SU-DHL-6 (cell line): ENCODE measurements around the gene RNF186.

Experiments used
- H2AFZ ChIP-seq: fragments of 200-600 bp; sonication (generic); 2 replicates; pipeline ENCODE4 v1.6.1; 2014; ENCODE audit warnings: low read depth, mild to moderate bottlenecking, moderate library complexity, mixed read lengths, antibody characterized with exemption, low read length; ENCODE audit not compliant: severe bottlenecking
- H3F3A ChIP-seq: fragments of 200-600 bp; shearing (Covaris generic); 2 replicates; pipeline ENCODE4 v1.6.0; 2016; ENCODE audit warnings: antibody characterized with exemption, mild to moderate bottlenecking; ENCODE audit not compliant: insufficient read depth
- H3K27ac ChIP-seq: fragments of 200-600 bp; sonication (generic); 2 replicates; pipeline ENCODE4 v1.5.1; 2016; ENCODE audit warnings: low read depth, mild to moderate bottlenecking, low read length, moderate library complexity, mixed read lengths
- H3K27me3 ChIP-seq: fragments of 200-600 bp; sonication (generic), shearing (Covaris generic); 2 replicates; pipeline ENCODE4 v1.6.0; 2014; ENCODE audit warnings: mild to moderate bottlenecking, low read length
- H3K36me3 ChIP-seq: fragments of 200-600 bp; sonication (generic); 2 replicates; pipeline ENCODE4 v1.6.1; 2014; ENCODE audit warnings: mild to moderate bottlenecking, low read length, mixed read lengths
- H3K4me2 ChIP-seq: fragments of 300-600, 200-600 bp; shearing (Covaris generic), sonication (generic); 2 replicates; pipeline ENCODE4 v1.6.0; 2014; ENCODE audit warnings: low read length, low read depth, mild to moderate bottlenecking; ENCODE audit not compliant: poor library complexity, severe bottlenecking
- H3K4me3 ChIP-seq: fragments of 200-600 bp; sonication (generic); 2 replicates; pipeline ENCODE4 v1.5.1; 2014; ENCODE audit warnings: antibody characterized with exemption, low read length, mild to moderate bottlenecking, mixed read lengths; ENCODE audit not compliant: insufficient read depth, poor library complexity, severe bottlenecking
- H3K79me2 ChIP-seq: fragments of 200-600 bp; sonication (generic); 2 replicates; pipeline ENCODE4 v1.6.1; 2014; ENCODE audit warnings: mild to moderate bottlenecking, low read length, moderate library complexity; ENCODE audit not compliant: insufficient read depth
- H3K9ac ChIP-seq: fragments of 200-600 bp; sonication (generic); 2 replicates; pipeline ENCODE4 v1.7.0; 2014; ENCODE audit warnings: mild to moderate bottlenecking, low read length
- H3K9me2 ChIP-seq: fragments of 200-600 bp; sonication (generic); replicated peaks from 2 replicates; pipeline ENCODE4 v1.6.1; 2014; ENCODE audit warnings: low read length; ENCODE audit not compliant: insufficient read depth
- H3K9me3 ChIP-seq: fragments of 200-600 bp; sonication (generic); 2 replicates; pipeline ENCODE4 v1.6.1; 2014; ENCODE audit warnings: low read length, mixed read lengths; ENCODE audit not compliant: insufficient read depth
- H4K20me1 ChIP-seq: fragments of 200-600 bp; sonication (generic); 2 replicates; pipeline ENCODE4 v1.6.1; 2014; ENCODE audit warnings: low read depth, mild to moderate bottlenecking, antibody characterized with exemption, low read length, moderate library complexity, mixed read lengths
- CTCF ChIP-seq: fragments of 200-600 bp; sonication (generic); IDR thresholded peaks from one replicate; pipeline ENCODE4 v1.5.1; 2017; ENCODE audit warnings: antibody characterized with exemption, mild to moderate bottlenecking, low read length, moderate library complexity; ENCODE audit not compliant: insufficient read depth, poor library complexity, severe bottlenecking
- EZH2phosphoT487 ChIP-seq: fragments of 200-600 bp; sonication (generic), shearing (Covaris generic); conservative IDR thresholded peaks from 2 replicates; pipeline ENCODE4 v1.6.1; 2018; ENCODE audit warnings: mild to moderate bottlenecking, antibody characterized with exemption, low read length, moderate library complexity, mixed read lengths

RNF186 gene

GRCh38 chr1:19775317-19775716, 39.8 kb downstream of the RNF186 start:
- Histone ChIP-seq H4K20me1 (no peaks in the 10 kb centered on the region), H3K36me3 (no peaks in the 10 kb centered on the region), H3K79me2 (no peaks in the 10 kb centered on the region), H3K9ac (no peak overlapping the region), H3K27me3 (no peaks in the 10 kb centered on the region), H3K4me3 (no peak overlapping the region), H2AFZ (no peak overlapping the region), H3K9me2 (no peaks in the 10 kb centered on the region), H3F3A (no peaks in the 10 kb centered on the region), H3K27ac (no peak overlapping the region), H3K4me2 (no peak overlapping the region), H3K9me3 (no peaks in the 10 kb centered on the region)
- TF ChIP-seq CTCF (no peak), EZH2phosphoT487 (no peak)

- no peaks in the 10 kb centered on the region for H3K9me2 ChIP-seq
- no peak overlapping the region for H3K9ac ChIP-seq
- H4K20me1 ChIP-seq, result no peaks in the 10 kb centered on the region
- H2AFZ ChIP-seq, result no peak overlapping the region
- H3K36me3 ChIP-seq, result no peaks in the 10 kb centered on the region
- TF ChIP-seq CTCF (no peak), EZH2phosphoT487 (no peak)
- no peak overlapping the region for H3K4me3 ChIP-seq
- no peak overlapping the region for H3K27ac ChIP-seq
- H3K9me3 ChIP-seq, result no peaks in the 10 kb centered on the region
- H3K27me3 ChIP-seq, result no peaks in the 10 kb centered on the region
- H3K4me2 ChIP-seq, result no peak overlapping the region
- no peaks in the 10 kb centered on the region for H3K79me2 ChIP-seq
- H3F3A ChIP-seq, result no peaks in the 10 kb centered on the region
Observed at GRCh38 chr1:19774180-19774785, 40.8 kb downstream of the RNF186 start.

- Histone ChIP-seq H3K27ac (no peak overlapping the region), H3K79me2 (no peaks in the 10 kb centered on the region), H3K9me2 (no peaks in the 10 kb centered on the region), H4K20me1 (no peaks in the 10 kb centered on the region), H3K36me3 (no peaks in the 10 kb centered on the region), H3K9ac (no peak overlapping the region), H3F3A (no peaks in the 10 kb centered on the region), H3K4me3 (no peak overlapping the region), H3K4me2 (no peak overlapping the region), H3K9me3 (no peaks in the 10 kb centered on the region), H3K27me3 (no peaks in the 10 kb centered on the region), H2AFZ (no peak overlapping the region)
- no peak for TF ChIP-seq CTCF
- TF ChIP-seq EZH2phosphoT487, result no peak
Observed at GRCh38 chr1:19773485-19773884, 41.6 kb downstream of the RNF186 start.
